Measurements from ENCODE around the gene SLC9A9. TPM values are rescaled to one million over a fixed set of nuclear protein-coding genes. Genes with fewer than 3 reads are reported as not detected.

Gene SLC9A9
- polyA plus RNA-seq, 1 of the 3 experiments (the other 2 are of a cell fraction), result 0.05 TPM

DNA sequence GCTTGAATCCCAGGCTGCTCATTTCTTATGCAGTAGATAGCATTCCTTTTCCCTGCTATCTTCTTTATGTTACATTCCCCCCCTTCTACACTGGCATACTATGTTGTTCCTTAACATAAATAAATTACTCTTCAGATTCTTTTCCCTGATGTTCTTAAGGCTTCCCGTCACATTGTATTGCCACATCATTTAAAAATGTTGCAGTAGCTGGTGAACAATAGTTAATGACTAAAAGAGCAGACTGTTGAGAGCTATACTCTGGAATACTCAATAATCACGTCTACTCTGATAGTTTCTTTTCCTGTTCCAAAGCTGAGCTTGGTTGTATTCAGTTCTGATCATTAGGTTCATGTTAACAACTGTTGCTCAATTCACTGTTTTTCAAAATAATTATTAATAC, 508.8 kb downstream of the SLC9A9 start:
- ChIA-PET CTCF (no interaction called here), POLR2A (no interaction called here)
- no peak overlapping the region for H2AFZ ChIP-seq (ENCODE audit: low read depth)
- H3K4me2 ChIP-seq, result no peak overlapping the region
- no peaks in the 10 kb centered on the region for H3K9me3 ChIP-seq
- H3F3A ChIP-seq (replicated peaks; ENCODE audit: insufficient read depth), result no peaks in the 10 kb centered on the region
- H3K4me1 ChIP-seq (ENCODE audit: control insufficient read depth in 1 of 2, insufficient read depth in 2 of 2, low read depth in 1 of 2, low read length in 1 of 2), result no peaks in the 10 kb centered on the region
- H3K4me3 ChIP-seq (ENCODE audit: low read depth in 2 of 2, low read length in 1 of 2), result no peak overlapping the region
- TF ChIP-seq, protein P1, sequence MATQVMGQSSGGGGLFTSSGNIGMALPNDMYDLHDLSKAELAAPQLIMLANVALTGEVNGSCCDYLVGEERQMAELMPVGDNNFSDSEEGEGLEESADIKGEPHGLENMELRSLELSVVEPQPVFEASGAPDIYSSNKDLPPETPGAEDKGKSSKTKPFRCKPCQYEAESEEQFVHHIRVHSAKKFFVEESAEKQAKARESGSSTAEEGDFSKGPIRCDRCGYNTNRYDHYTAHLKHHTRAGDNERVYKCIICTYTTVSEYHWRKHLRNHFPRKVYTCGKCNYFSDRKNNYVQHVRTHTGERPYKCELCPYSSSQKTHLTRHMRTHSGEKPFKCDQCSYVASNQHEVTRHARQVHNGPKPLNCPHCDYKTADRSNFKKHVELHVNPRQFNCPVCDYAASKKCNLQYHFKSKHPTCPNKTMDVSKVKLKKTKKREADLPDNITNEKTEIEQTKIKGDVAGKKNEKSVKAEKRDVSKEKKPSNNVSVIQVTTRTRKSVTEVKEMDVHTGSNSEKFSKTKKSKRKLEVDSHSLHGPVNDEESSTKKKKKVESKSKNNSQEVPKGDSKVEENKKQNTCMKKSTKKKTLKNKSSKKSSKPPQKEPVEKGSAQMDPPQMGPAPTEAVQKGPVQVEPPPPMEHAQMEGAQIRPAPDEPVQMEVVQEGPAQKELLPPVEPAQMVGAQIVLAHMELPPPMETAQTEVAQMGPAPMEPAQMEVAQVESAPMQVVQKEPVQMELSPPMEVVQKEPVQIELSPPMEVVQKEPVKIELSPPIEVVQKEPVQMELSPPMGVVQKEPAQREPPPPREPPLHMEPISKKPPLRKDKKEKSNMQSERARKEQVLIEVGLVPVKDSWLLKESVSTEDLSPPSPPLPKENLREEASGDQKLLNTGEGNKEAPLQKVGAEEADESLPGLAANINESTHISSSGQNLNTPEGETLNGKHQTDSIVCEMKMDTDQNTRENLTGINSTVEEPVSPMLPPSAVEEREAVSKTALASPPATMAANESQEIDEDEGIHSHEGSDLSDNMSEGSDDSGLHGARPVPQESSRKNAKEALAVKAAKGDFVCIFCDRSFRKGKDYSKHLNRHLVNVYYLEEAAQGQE (IDR thresholded peaks at IDR 0.05; ENCODE audit: low read depth, low read length), result no peak
- TF ChIP-seq EZH2phosphoT487 (IDR thresholded peaks at IDR 0.05; ENCODE audit: borderline replicate concordance, low read depth) (no peak), ELF1 (IDR thresholded peaks at IDR 0.05) (no peak), IRF3 (IDR thresholded peaks at IDR 0.05; ENCODE audit: low read depth, low read length) (no peak), MEF2A (IDR thresholded peaks at IDR 0.05; ENCODE audit: borderline replicate concordance, low read depth) (no peak), POLR2AphosphoS5 (IDR thresholded peaks at IDR 0.05; ENCODE audit: low read depth, low read length) (no peak), SMC3 (IDR thresholded peaks at IDR 0.05; ENCODE audit: low read depth, low read length) (no peak), SIN3A (IDR thresholded peaks at IDR 0.05; ENCODE audit: borderline replicate concordance, low read depth, low read length) (no peak), CTCF (IDR thresholded peaks at IDR 0.05) (no peak)
- TF ChIP-seq, protein P2, sequence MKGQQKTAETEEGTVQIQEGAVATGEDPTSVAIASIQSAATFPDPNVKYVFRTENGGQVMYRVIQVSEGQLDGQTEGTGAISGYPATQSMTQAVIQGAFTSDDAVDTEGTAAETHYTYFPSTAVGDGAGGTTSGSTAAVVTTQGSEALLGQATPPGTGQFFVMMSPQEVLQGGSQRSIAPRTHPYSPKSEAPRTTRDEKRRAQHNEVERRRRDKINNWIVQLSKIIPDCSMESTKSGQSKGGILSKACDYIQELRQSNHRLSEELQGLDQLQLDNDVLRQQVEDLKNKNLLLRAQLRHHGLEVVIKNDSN (IDR thresholded peaks at IDR 0.05; ENCODE audit: borderline replicate concordance, low read depth), result no peak
- no peaks in the 10 kb centered on the region for H3K9me2 ChIP-seq
- H3K79me2 ChIP-seq (ENCODE audit: insufficient read depth), result no peaks in the 10 kb centered on the region
- peaks cover 5% of the 10 kb centered on the region; the same call in 1 of the 2 replicates for H3K27me3 ChIP-seq (ENCODE audit: insufficient read depth)
- no peak overlapping the region for H3K27ac ChIP-seq (ENCODE audit: low read depth in 2 of 2, low read length in 1 of 2)
- H3K9ac ChIP-seq, result no peak overlapping the region
- WGBS (ENCODE audit: low lambda C conversion rate), result 24% methylated on average over 2 of the region's 2 CpGs
- no peaks in the 10 kb centered on the region for H4K20me1 ChIP-seq (ENCODE audit: insufficient read depth)
- H3K36me3 ChIP-seq (replicated peaks in 1 of 2; ENCODE audit: control insufficient read depth in 1 of 2, insufficient read depth in 2 of 2, low read length in 1 of 2), result no peaks in the 10 kb centered on the region
- no peak for DNase-seq

Measured in SK-N-SH (cell line).